Tibial nerve (tissue), 4 donors: ENCODE results near the gene PAX6. TPM values are rescaled to one million over a fixed set of nuclear protein-coding genes. Genes with fewer than 3 reads are reported as not detected.
A peak's percentile ranks its signal among the peaks of the same experiment; 100 is the strongest.

Experiments used
- DNase-seq, 2 donors: peaks; one replicate each; pipeline ENCODE4 v3.0.0-alpha.2; 2019; ENCODE audit warnings: low spot score in 2 of 2
- H3K27ac ChIP-seq, 4 donors: fragments of 200-600 bp; sonication (generic) in 3 of 4; one replicate each; pipeline ENCODE4 v1.5.1; 2017 to 2019; ENCODE audit warnings: mild to moderate bottlenecking in 1 of 4
- H3K27me3 ChIP-seq, 2 donors: fragments of 200-600 bp; sonication (generic) in 1 of 2; one replicate each; pipeline versions ENCODE4 v1.5.1 to v1.6.0; 2017 to 2019
- H3K36me3 ChIP-seq, 3 donors: fragments of 200-600 bp; sonication (generic); one replicate each; pipeline ENCODE4 v1.5.1; 2018 to 2019
- H3K4me1 ChIP-seq, 4 donors: fragments of 200-600 bp; sonication (generic) in 3 of 4; one replicate each; pipeline ENCODE4 v1.5.1; 2017 to 2019
- H3K4me3 ChIP-seq, 4 donors: fragments of 200-600 bp; sonication (generic) in 3 of 4; one replicate each; pipeline ENCODE4 v1.5.1; 2017 to 2019; ENCODE audit warnings: mild to moderate bottlenecking in 1 of 4, moderate library complexity in 1 of 4
- H3K9me3 ChIP-seq, 4 donors: fragments of 200-600 bp; sonication (generic) in 3 of 4; one replicate each; pipeline ENCODE4 v1.5.1; 2017 to 2019
- CTCF ChIP-seq, 5 experiments: fragments of 200-600 bp in 3 of 5; fragments of 450-650 bp in 2 of 5; sonication (generic) in 3 of 5; IDR thresholded peaks; one replicate each; pipeline ENCODE4 v1.5.1; 2016 to 2019; ENCODE audit warnings: antibody characterized with exemption in 5 of 5, mild to moderate bottlenecking in 3 of 5, moderate library complexity in 2 of 5
- EP300 ChIP-seq, 2 donors: sonication (generic); formaldehyde crosslinking; IDR thresholded peaks; one replicate each; pipeline ENCODE4 v1.6.1; 2017; ENCODE audit warnings: antibody characterized with exemption in 2 of 2, mild to moderate bottlenecking in 1 of 2
- POLR2A ChIP-seq, 2 donors: fragments of 450-650 bp; IDR thresholded peaks; one replicate each; pipeline ENCODE4 v1.6.1; 2017; ENCODE audit warnings: antibody characterized with exemption in 2 of 2, mild to moderate bottlenecking in 2 of 2, moderate library complexity in 2 of 2
- WGBS, 2 donors: methylation state at CpG; one replicate each; pipeline ENCODE4 v1.1.5; 2018; 5-methylcytosine and 5-hydroxymethylcytosine counted together
- total RNA-seq, 4 donors: library from RNA; depleted of rRNA; stranded (reverse); fragments of >200 nt; gene quantifications; one replicate each; pipeline ENCODE4 v1.1.0, GENCODE V29; 2016

Gene PAX6
- total RNA-seq, result not detected

GRCh38 chr11:31810779-31811647, at the start of gene PAX6:
Gene PAX6 (minus strand): TSS chr11:31811322. CDS start chr11:31806411, 4,911 bp downstream.
- 3 to 5% methylated on average over 31 to 33 of the region's 49 CpGs for WGBS, 2 donors
- H3K4me1 ChIP-seq, result peaks cover 0 to 74% (median 53%) of the 10 kb centered on the region in 4 donors
- H3K9me3 ChIP-seq, result no peaks in the 10 kb centered on the region
- no peak within 1 kb of the TSS for H3K27ac ChIP-seq
- H3K27me3 ChIP-seq, result peaks cover 14 to 100% of the 10 kb centered on the region in 2 donors
- peak within 1 kb of the TSS; percentile 4 to 48 (median 28) for H3K4me3 ChIP-seq
- no peak for DNase-seq
- TF ChIP-seq EP300 (IDR thresholded peaks at IDR 0.05), result no peak
- TF ChIP-seq CTCF (IDR thresholded peaks at IDR 0.05), result no peak
- TF ChIP-seq POLR2A (IDR thresholded peaks at IDR 0.05), result no peak
- no peaks in the 10 kb centered on the region for H3K36me3 ChIP-seq

GRCh38 chr11:31860391-31860790, 49.3 kb upstream of the PAX6 start:
- no peak overlapping the region for H3K4me3 ChIP-seq
- H3K27me3 ChIP-seq, result peaks cover 0 to 3% of the 10 kb centered on the region in 2 donors
- no peaks in the 10 kb centered on the region for H3K4me1 ChIP-seq
- no peaks in the 10 kb centered on the region for H3K9me3 ChIP-seq
- no peaks in the 10 kb centered on the region for H3K36me3 ChIP-seq
- H3K27ac ChIP-seq, result no peak overlapping the region
- DNase-seq, result no peak
- TF ChIP-seq EP300 (IDR thresholded peaks at IDR 0.05) (no peak), POLR2A (IDR thresholded peaks at IDR 0.05) (no peak), CTCF (IDR thresholded peaks at IDR 0.05) (no peak)

GRCh38 chr11:31856248-31856647, 45.1 kb upstream of the PAX6 start:
- Histone ChIP-seq H3K27ac (no peak overlapping the region), H3K9me3 (no peaks in the 10 kb centered on the region), H3K4me3 (no peak overlapping the region), H3K36me3 (no peaks in the 10 kb centered on the region), H3K4me1 (no peaks in the 10 kb centered on the region), H3K27me3 (no peaks in the 10 kb centered on the region)
- no peak for DNase-seq
- no peak for TF ChIP-seq CTCF (IDR thresholded peaks at IDR 0.05)
- TF ChIP-seq EP300 (IDR thresholded peaks at IDR 0.05), result no peak
- no peak for TF ChIP-seq POLR2A (IDR thresholded peaks at IDR 0.05)

GRCh38 chr11:31855466-31855865, 44.3 kb upstream of the PAX6 start:
- no peaks in the 10 kb centered on the region for H3K4me1 ChIP-seq
- no peak for TF ChIP-seq POLR2A (IDR thresholded peaks at IDR 0.05)
- H3K27me3 ChIP-seq, result no peaks in the 10 kb centered on the region
- H3K27ac ChIP-seq, result no peak overlapping the region
- no peaks in the 10 kb centered on the region for H3K9me3 ChIP-seq
- no peak for DNase-seq
- no peak overlapping the region for H3K4me3 ChIP-seq
- H3K36me3 ChIP-seq, result no peaks in the 10 kb centered on the region
- 96 to 100% methylated on average over 1 of the region's 1 CpG for WGBS, 2 donors

- Histone ChIP-seq H3K9me3 (no peaks in the 10 kb centered on the region), H3K27me3 (no peaks in the 10 kb centered on the region), H3K36me3 (no peaks in the 10 kb centered on the region), H3K4me3 (no peak overlapping the region), H3K4me1 (no peaks in the 10 kb centered on the region), H3K27ac (no peak overlapping the region)
- no peak for TF ChIP-seq EP300 (IDR thresholded peaks at IDR 0.05)
- no peak for TF ChIP-seq POLR2A (IDR thresholded peaks at IDR 0.05)
- no peak for TF ChIP-seq CTCF (IDR thresholded peaks at IDR 0.05)
- DNase-seq, result no peak
- WGBS, 2 donors, result 83 to 90% methylated on average over 4 of the region's 4 CpGs
Measured at GRCh38 chr11:31850365-31850764, 39.2 kb upstream of the PAX6 start.
